Fibroblast of lung (primary cell): Measurements from ENCODE around the gene KRTAP5-1. TPM values are rescaled to one million over a fixed set of nuclear protein-coding genes. Genes with fewer than 3 reads are reported as not detected.

Source experiments
- DNase-seq, 2 donors: peaks; one replicate each; pipeline versions ENCODE4 v3.0.0 to v3.0.0-alpha.2; 2010; ENCODE audit warnings: low read depth in 2 of 2
- H2AFZ ChIP-seq: 2 replicates; pipeline ENCODE4 v1.5.1; 2012; ENCODE audit warnings: low read length, control low read depth, inconsistent platforms
- H3K27ac ChIP-seq: 2 replicates; pipeline ENCODE4 v1.5.1; 2011; ENCODE audit warnings: low read length, control low read depth; ENCODE audit not compliant: insufficient read depth
- H3K27me3 ChIP-seq: 2 replicates; pipeline ENCODE4 v1.5.1; 2011; ENCODE audit warnings: mild to moderate bottlenecking, low read length; ENCODE audit not compliant: control insufficient read depth, insufficient read depth
- H3K36me3 ChIP-seq: 2 replicates; pipeline ENCODE4 v1.5.1; 2011; ENCODE audit warnings: low read length; ENCODE audit not compliant: control insufficient read depth, insufficient read depth
- H3K4me1 ChIP-seq: 2 replicates; pipeline ENCODE4 v1.5.1; 2011; ENCODE audit warnings: low read length; ENCODE audit not compliant: control insufficient read depth, insufficient read depth; ENCODE audit errors: extremely low read depth
- H3K4me2 ChIP-seq: 2 replicates; pipeline ENCODE4 v1.5.1; 2011; ENCODE audit warnings: low read length, control low read depth; ENCODE audit not compliant: insufficient read depth; ENCODE audit errors: extremely low read depth
- H3K4me3 ChIP-seq, 4 experiments: fragments of 200-600 bp in 1 of 4; sonication (generic) in 1 of 4; replicated peaks in 1 of 4; 2 replicates each; pipeline ENCODE4 v1.5.1; 2011 to 2016; ENCODE audit warnings: low read length in 4 of 4, low read depth in 3 of 4, mild to moderate bottlenecking in 3 of 4, control low read depth in 2 of 4, inconsistent platforms in 1 of 4, mixed read lengths in 1 of 4; ENCODE audit not compliant: insufficient read depth in 1 of 4; ENCODE audit errors: control extremely low read depth in 1 of 4
- H3K79me2 ChIP-seq: 2 replicates; pipeline ENCODE4 v1.5.1; 2012; ENCODE audit warnings: mild to moderate bottlenecking, low read length, inconsistent platforms; ENCODE audit not compliant: control insufficient read depth, insufficient read depth
- H3K9ac ChIP-seq: 2 replicates; pipeline ENCODE4 v1.5.1; 2011; ENCODE audit warnings: mild to moderate bottlenecking, low read length, control low read depth; ENCODE audit not compliant: insufficient read depth
- H3K9me3 ChIP-seq: 2 replicates; pipeline ENCODE4 v1.5.1; 2012; ENCODE audit warnings: low read depth, low read length; ENCODE audit not compliant: control insufficient read depth, insufficient read depth
- H4K20me1 ChIP-seq: 2 replicates; pipeline ENCODE4 v1.5.1; 2011; ENCODE audit warnings: low read length; ENCODE audit not compliant: control insufficient read depth, insufficient read depth; ENCODE audit errors: extremely low read depth
- EZH2 ChIP-seq: IDR thresholded peaks from 2 replicates; pipeline ENCODE4 v1.5.1; 2012; ENCODE audit warnings: low read length, control low read depth, mild to moderate bottlenecking; ENCODE audit errors: missing control alignments
- polyA plus RNA-seq, 2 donors: library from polyadenylated mRNA; depleted of rRNA in 1 of 2; stranded (reverse) in 1 of 2; unstranded in 1 of 2; fragments of >200 nt; gene quantifications; 2 replicates each; pipeline ENCODE4 v1.2.1, GENCODE V29; 2011 to 2012; ENCODE audit warnings: missing spikeins in 1 of 2
- total RNA-seq: library from RNA; depleted of rRNA; stranded (reverse); fragments of >200 nt; gene quantifications from 2 replicates; pipeline ENCODE4 v1.2.1, GENCODE V29; 2014
- TF ChIP-seq, protein P1 (sequence below), 2 donors: IDR thresholded peaks in 1 of 2; conservative IDR thresholded peaks in 1 of 2; 1 replicate in 1 of 2; 2 replicates in 1 of 2; pipeline ENCODE4 v1.5.1; 2011 to 2012; ENCODE audit warnings: low read length in 2 of 2, control low read depth in 1 of 2, inconsistent platforms in 1 of 2, low read depth in 1 of 2, mild to moderate bottlenecking in 1 of 2

KRTAP5-1 gene
- total and polyA plus RNA-seq, 2 donors (not counting 1 experiment from before 2014, with no cell fraction given), result not detected

- Histone ChIP-seq H3K27ac (no peak overlapping the region), H3K4me1 (no peaks in the 10 kb centered on the region), H3K9ac (no peak overlapping the region), H4K20me1 (no peaks in the 10 kb centered on the region), H3K4me2 (peak overlapping the region; percentile 51), H3K9me3 (no peaks in the 10 kb centered on the region), H3K79me2 (no peaks in the 10 kb centered on the region), H2AFZ (no peak overlapping the region), H3K27me3 (peaks cover 13% of the 10 kb centered on the region), H3K36me3 (no peaks in the 10 kb centered on the region), H3K4me3 (no peak overlapping the region)
- peak; percentile 37 to 50 for DNase-seq
- TF ChIP-seq EZH2, result no peak
- TF ChIP-seq, protein P1, sequence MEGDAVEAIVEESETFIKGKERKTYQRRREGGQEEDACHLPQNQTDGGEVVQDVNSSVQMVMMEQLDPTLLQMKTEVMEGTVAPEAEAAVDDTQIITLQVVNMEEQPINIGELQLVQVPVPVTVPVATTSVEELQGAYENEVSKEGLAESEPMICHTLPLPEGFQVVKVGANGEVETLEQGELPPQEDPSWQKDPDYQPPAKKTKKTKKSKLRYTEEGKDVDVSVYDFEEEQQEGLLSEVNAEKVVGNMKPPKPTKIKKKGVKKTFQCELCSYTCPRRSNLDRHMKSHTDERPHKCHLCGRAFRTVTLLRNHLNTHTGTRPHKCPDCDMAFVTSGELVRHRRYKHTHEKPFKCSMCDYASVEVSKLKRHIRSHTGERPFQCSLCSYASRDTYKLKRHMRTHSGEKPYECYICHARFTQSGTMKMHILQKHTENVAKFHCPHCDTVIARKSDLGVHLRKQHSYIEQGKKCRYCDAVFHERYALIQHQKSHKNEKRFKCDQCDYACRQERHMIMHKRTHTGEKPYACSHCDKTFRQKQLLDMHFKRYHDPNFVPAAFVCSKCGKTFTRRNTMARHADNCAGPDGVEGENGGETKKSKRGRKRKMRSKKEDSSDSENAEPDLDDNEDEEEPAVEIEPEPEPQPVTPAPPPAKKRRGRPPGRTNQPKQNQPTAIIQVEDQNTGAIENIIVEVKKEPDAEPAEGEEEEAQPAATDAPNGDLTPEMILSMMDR (conservative IDR thresholded peaks at IDR 0.05 in 1 of 2, IDR thresholded peaks at IDR 0.05 in 1 of 2; ENCODE audit: low read depth in 1 of 2, low read length in 2 of 2), result no peak
These were observed 36.6 kb downstream of the KRTAP5-1 start for GRCh38 chr11:1548221-1549070.

DNA sequence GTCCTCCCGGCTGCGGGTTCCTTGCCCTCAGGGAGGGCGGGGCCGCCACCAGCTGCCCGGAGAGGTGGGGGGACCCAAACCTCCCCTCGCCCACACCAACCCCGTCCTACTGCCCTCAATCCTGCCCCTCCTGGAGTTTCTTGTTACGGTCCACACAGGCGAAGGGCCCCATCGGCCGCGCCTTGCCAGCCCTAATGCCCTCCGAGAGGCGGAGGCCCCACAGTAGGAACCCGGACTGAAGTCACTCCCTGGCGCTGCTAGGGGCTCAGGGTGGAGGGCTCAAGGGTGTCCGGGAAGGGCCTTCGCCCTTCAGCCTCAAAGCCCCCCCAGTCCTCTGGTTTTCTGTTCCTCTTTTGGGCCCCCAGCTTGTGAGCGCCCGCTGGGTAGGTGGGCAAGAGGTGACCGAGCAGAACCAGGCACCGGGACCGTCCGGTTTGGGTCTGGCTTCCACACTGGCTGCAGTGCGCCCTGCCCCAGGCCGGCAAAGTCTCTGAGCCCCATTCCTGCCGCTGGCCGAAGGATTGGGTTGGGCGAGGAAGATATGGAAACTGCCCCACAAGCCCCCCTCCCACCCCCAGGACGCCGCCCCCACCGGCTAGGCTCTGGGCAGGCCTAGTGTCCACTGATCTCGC is 37.5 kb downstream of the KRTAP5-1 start:
- no peak for DNase-seq
- Histone ChIP-seq H3K4me1 (no peaks in the 10 kb centered on the region), H2AFZ (no peak overlapping the region), H3K27me3 (peaks cover 13% of the 10 kb centered on the region), H3K36me3 (no peaks in the 10 kb centered on the region), H3K4me2 (no peak overlapping the region), H4K20me1 (no peaks in the 10 kb centered on the region), H3K79me2 (no peaks in the 10 kb centered on the region), H3K9me3 (no peaks in the 10 kb centered on the region), H3K9ac (no peak overlapping the region), H3K27ac (no peak overlapping the region), H3K4me3 (no peak overlapping the region)
- TF ChIP-seq, protein P1 (conservative IDR thresholded peaks at IDR 0.05 in 1 of 2, IDR thresholded peaks at IDR 0.05 in 1 of 2; ENCODE audit: low read depth in 1 of 2, low read length in 2 of 2), result no peak
- TF ChIP-seq EZH2, result peak; percentile 81
